PC-3 (cell line): Measurements from ENCODE around the gene ABCA3.

ENCODE experiments used
- CTCF ChIP-seq: fragments of 300-600 bp; sonication (generic); conservative IDR thresholded peaks from 2 replicates; pipeline ENCODE4 v1.5.1; 2017; ENCODE audit warnings: antibody characterized with exemption, low read depth, mild to moderate bottlenecking, low read length
- EZH2phosphoT487 ChIP-seq: fragments of 300-600 bp; sonication (generic); IDR thresholded peaks from 2 replicates; pipeline ENCODE4 v1.6.1; 2018; ENCODE audit warnings: mild to moderate bottlenecking, antibody characterized with exemption, low read length, borderline replicate concordance

- no peak for TF ChIP-seq CTCF
- no peak for TF ChIP-seq EZH2phosphoT487
These were observed 47.8 kb upstream of the ABCA3 start for GRCh38 chr16:2388139-2388874.
